Activated naive CD8-positive, alpha-beta T cell (primary cell): Measurements from ENCODE around the gene CEP192.
"Not testable (repeated sequence)": the region's sequence is repeated elsewhere in the genome, so short reads cannot be mapped to it uniquely, and the experiment has no call there.

Experiments
- H3K27ac Mint-ChIP-seq: one replicate; pipeline ENCODE4 v1.8.0; 2021; ENCODE audit warnings: mixed read lengths
- H3K27me3 Mint-ChIP-seq: one replicate; pipeline ENCODE4 v1.8.0; 2021; ENCODE audit warnings: mixed read lengths
- H3K36me3 Mint-ChIP-seq: one replicate; pipeline ENCODE4 v1.8.0; 2021; ENCODE audit warnings: mixed read lengths
- H3K4me1 Mint-ChIP-seq: one replicate; pipeline ENCODE4 v1.8.0; 2021; ENCODE audit warnings: low read depth, mixed read lengths
- H3K4me3 Mint-ChIP-seq: one replicate; pipeline ENCODE4 v1.8.0; 2021; ENCODE audit warnings: mild to moderate bottlenecking, mixed read lengths
- H3K9me3 Mint-ChIP-seq: one replicate; pipeline ENCODE4 v1.8.0; 2021; ENCODE audit warnings: low read depth, mixed read lengths

Gene CEP192

GRCh38 chr18:13096232-13096631, 105.1 kb downstream of the CEP192 start:
- Mint-ChIP-seq H3K36me3 (peaks cover 14% of the 10 kb centered on the region), H3K27me3 (no peaks in the 10 kb centered on the region), H3K4me3 (no peak overlapping the region), H3K9me3 (no peaks in the 10 kb centered on the region), H3K27ac (no peak overlapping the region), H3K4me1 (no peaks in the 10 kb centered on the region)

GRCh38 chr18:13096719-13097118, 105.6 kb downstream of the CEP192 start:
- no peak overlapping the region for H3K4me3 Mint-ChIP-seq
- H3K4me1 Mint-ChIP-seq = no peaks in the 10 kb centered on the region
- H3K36me3 Mint-ChIP-seq = peaks cover 14% of the 10 kb centered on the region
- no peaks in the 10 kb centered on the region for H3K9me3 Mint-ChIP-seq
- H3K27ac Mint-ChIP-seq = no peak overlapping the region
- no peaks in the 10 kb centered on the region for H3K27me3 Mint-ChIP-seq

- not testable (repeated sequence) for H3K27me3 Mint-ChIP-seq, H3K4me3 Mint-ChIP-seq, H3K4me1 Mint-ChIP-seq, H3K9me3 Mint-ChIP-seq, H3K27ac Mint-ChIP-seq
- peaks cover 23% of the 10 kb centered on the region for H3K36me3 Mint-ChIP-seq
These were observed 106.9 kb downstream of the CEP192 start for GRCh38 chr18:13098104-13098503.

GRCh38 chr18:13099113-13099512, 108.0 kb downstream of the CEP192 start:
- no peak overlapping the region for H3K27ac Mint-ChIP-seq
- no peaks in the 10 kb centered on the region for H3K4me1 Mint-ChIP-seq
- no peak overlapping the region for H3K4me3 Mint-ChIP-seq
- H3K36me3 Mint-ChIP-seq = peaks cover 22% of the 10 kb centered on the region
- H3K27me3 Mint-ChIP-seq = no peaks in the 10 kb centered on the region
- no peaks in the 10 kb centered on the region for H3K9me3 Mint-ChIP-seq

GRCh38 chr18:13100942-13101658, 109.9 kb downstream of the CEP192 start:
- H3K27me3 Mint-ChIP-seq = no peaks in the 10 kb centered on the region
- H3K36me3 Mint-ChIP-seq = peaks cover 31% of the 10 kb centered on the region
- H3K9me3 Mint-ChIP-seq = no peaks in the 10 kb centered on the region
- no peaks in the 10 kb centered on the region for H3K4me1 Mint-ChIP-seq
- no peak overlapping the region for H3K27ac Mint-ChIP-seq
- H3K4me3 Mint-ChIP-seq = no peak overlapping the region

GRCh38 chr18:13101659-13102197, 110.6 kb downstream of the CEP192 start:
- H3K36me3 Mint-ChIP-seq = peaks cover 34% of the 10 kb centered on the region
- no peak overlapping the region for H3K27ac Mint-ChIP-seq
- no peaks in the 10 kb centered on the region for H3K9me3 Mint-ChIP-seq
- no peak overlapping the region for H3K4me3 Mint-ChIP-seq
- no peaks in the 10 kb centered on the region for H3K4me1 Mint-ChIP-seq
- no peaks in the 10 kb centered on the region for H3K27me3 Mint-ChIP-seq

- no peaks in the 10 kb centered on the region for H3K9me3 Mint-ChIP-seq
- no peaks in the 10 kb centered on the region for H3K4me1 Mint-ChIP-seq
- H3K36me3 Mint-ChIP-seq = peaks cover 49% of the 10 kb centered on the region
- no peak overlapping the region for H3K27ac Mint-ChIP-seq
- no peak overlapping the region for H3K4me3 Mint-ChIP-seq
- H3K27me3 Mint-ChIP-seq = no peaks in the 10 kb centered on the region
These were observed 112.2 kb downstream of the CEP192 start for GRCh38 chr18:13103366-13103765.

GRCh38 chr18:13105059-13105458, 113.9 kb downstream of the CEP192 start:
- Mint-ChIP-seq H3K9me3 (no peaks in the 10 kb centered on the region), H3K27ac (no peak overlapping the region)

GRCh38 chr18:13107074-13107473, 115.9 kb downstream of the CEP192 start:
- no peaks in the 10 kb centered on the region for H3K4me1 Mint-ChIP-seq
- H3K4me3 Mint-ChIP-seq = no peak overlapping the region
- H3K9me3 Mint-ChIP-seq = no peaks in the 10 kb centered on the region
- H3K36me3 Mint-ChIP-seq = peaks cover 57% of the 10 kb centered on the region
- H3K27me3 Mint-ChIP-seq = no peaks in the 10 kb centered on the region
- no peak overlapping the region for H3K27ac Mint-ChIP-seq

More at GRCh38 chr18:13105059-13105458, 113.9 kb downstream of the CEP192 start:
- Mint-ChIP-seq H3K36me3 (peaks cover 52% of the 10 kb centered on the region), H3K27me3 (no peaks in the 10 kb centered on the region), H3K4me3 (no peak overlapping the region), H3K4me1 (no peaks in the 10 kb centered on the region)

- Mint-ChIP-seq H3K27me3 (no peaks in the 10 kb centered on the region), H3K4me1 (no peaks in the 10 kb centered on the region), H3K9me3 (no peaks in the 10 kb centered on the region), H3K27ac (no peak overlapping the region), H3K4me3 (no peak overlapping the region), H3K36me3 (peaks cover 46% of the 10 kb centered on the region)
These were observed 117.2 kb downstream of the CEP192 start for GRCh38 chr18:13108330-13108729.

GRCh38 chr18:13110559-13110958, 119.4 kb downstream of the CEP192 start:
- Mint-ChIP-seq H3K36me3 (peaks cover 41% of the 10 kb centered on the region), H3K27ac (no peak overlapping the region), H3K4me1 (no peaks in the 10 kb centered on the region), H3K9me3 (no peaks in the 10 kb centered on the region), H3K27me3 (no peaks in the 10 kb centered on the region), H3K4me3 (no peak overlapping the region)

- no peak overlapping the region for H3K27ac Mint-ChIP-seq
- H3K4me1 Mint-ChIP-seq = no peaks in the 10 kb centered on the region
- H3K4me3 Mint-ChIP-seq = no peak overlapping the region
- peaks cover 19% of the 10 kb centered on the region for H3K36me3 Mint-ChIP-seq
- H3K9me3 Mint-ChIP-seq = no peaks in the 10 kb centered on the region
- H3K27me3 Mint-ChIP-seq = no peaks in the 10 kb centered on the region
These were observed 121.8 kb downstream of the CEP192 start for GRCh38 chr18:13112982-13113381.

GRCh38 chr18:13120255-13120654, 129.1 kb downstream of the CEP192 start:
- Mint-ChIP-seq H3K27me3 (no peaks in the 10 kb centered on the region), H3K4me1 (no peaks in the 10 kb centered on the region), H3K9me3 (no peaks in the 10 kb centered on the region), H3K36me3 (peaks cover 6% of the 10 kb centered on the region), H3K27ac (no peak overlapping the region), H3K4me3 (no peak overlapping the region)

- H3K4me3 Mint-ChIP-seq = no peak overlapping the region
- H3K4me1 Mint-ChIP-seq = no peaks in the 10 kb centered on the region
- no peak overlapping the region for H3K27ac Mint-ChIP-seq
- H3K9me3 Mint-ChIP-seq = no peaks in the 10 kb centered on the region
- no peaks in the 10 kb centered on the region for H3K27me3 Mint-ChIP-seq
- H3K36me3 Mint-ChIP-seq = peaks cover 2% of the 10 kb centered on the region
These were observed 129.8 kb downstream of the CEP192 start for GRCh38 chr18:13120983-13121441.

- no peak overlapping the region for H3K4me3 Mint-ChIP-seq
- no peaks in the 10 kb centered on the region for H3K4me1 Mint-ChIP-seq
- H3K27me3 Mint-ChIP-seq = no peaks in the 10 kb centered on the region
- H3K9me3 Mint-ChIP-seq = no peaks in the 10 kb centered on the region
- H3K36me3 Mint-ChIP-seq = no peaks in the 10 kb centered on the region
- no peak overlapping the region for H3K27ac Mint-ChIP-seq
These were observed 133.2 kb downstream of the CEP192 start for GRCh38 chr18:13124411-13124810.

- H3K27me3 Mint-ChIP-seq = no peaks in the 10 kb centered on the region
- no peak overlapping the region for H3K4me3 Mint-ChIP-seq
- peaks cover 2% of the 10 kb centered on the region for H3K4me1 Mint-ChIP-seq
- H3K27ac Mint-ChIP-seq = no peak overlapping the region
- no peaks in the 10 kb centered on the region for H3K36me3 Mint-ChIP-seq
- no peaks in the 10 kb centered on the region for H3K9me3 Mint-ChIP-seq
These were observed 134.0 kb downstream of the CEP192 start for GRCh38 chr18:13125191-13125590.
